GM19395 (cell line): Measurements from ENCODE around the gene SPATA33.
"Not testable (repeated sequence)": the region's sequence is repeated elsewhere in the genome, so short reads cannot be mapped to it uniquely, and the experiment has no call there.

Experiments
- ATAC-seq: cut with Tn5 transposase; IDR thresholded peaks from one replicate; pipeline ENCODE4 v1.9.1; 2021; ENCODE audit warnings: mild to moderate bottlenecking, moderate library complexity; ENCODE audit not compliant: unreplicated experiment

The SPATA33 gene

DNA sequence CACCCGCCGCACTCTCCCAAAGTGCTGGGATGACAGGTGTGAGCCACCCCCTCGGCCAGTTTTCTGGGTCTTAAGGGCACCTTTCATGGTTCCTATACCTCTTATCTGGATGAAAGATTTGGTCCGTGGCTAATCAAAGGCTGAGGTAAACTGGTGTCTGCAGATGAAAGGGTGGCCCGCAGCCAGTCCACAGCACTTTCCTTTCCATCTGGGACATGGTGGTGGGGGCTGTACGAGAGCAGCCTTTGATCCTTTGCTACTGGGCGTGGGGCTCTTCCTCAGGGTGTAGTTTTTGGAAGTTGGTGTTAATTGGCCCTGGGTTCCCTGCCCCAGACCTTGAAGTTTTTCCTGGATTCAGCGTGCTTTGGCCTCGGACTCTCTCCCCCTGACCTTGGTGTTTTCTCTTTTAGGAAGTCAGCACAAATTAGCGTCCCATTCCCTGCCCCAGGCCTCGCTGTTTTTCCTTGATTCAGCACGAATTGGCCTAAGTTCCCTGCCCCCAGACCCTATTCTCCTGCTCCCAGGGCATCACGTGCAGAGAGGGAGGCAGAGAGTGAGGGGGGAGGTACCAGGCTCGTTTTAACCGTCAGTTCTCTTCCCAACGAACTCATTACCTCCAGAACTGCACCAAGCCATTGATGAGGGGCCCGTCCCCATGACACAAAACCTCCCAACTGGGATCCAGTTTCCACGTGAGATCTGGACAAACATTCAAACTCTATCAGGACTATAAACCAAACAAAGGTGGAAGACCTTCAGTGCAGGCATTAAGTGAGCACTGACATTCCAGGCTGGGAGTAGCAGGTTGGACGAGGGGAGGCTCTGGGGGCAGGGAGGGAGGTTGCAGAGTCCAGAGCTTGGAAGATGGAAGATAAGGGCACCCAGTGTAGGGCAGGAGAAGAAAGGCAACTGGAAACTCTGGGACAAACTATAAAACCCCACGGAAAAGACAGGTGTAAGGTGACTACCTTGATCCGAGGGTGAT, 32.6 kb upstream of the SPATA33 start:
- ATAC-seq: no peak

DNA sequence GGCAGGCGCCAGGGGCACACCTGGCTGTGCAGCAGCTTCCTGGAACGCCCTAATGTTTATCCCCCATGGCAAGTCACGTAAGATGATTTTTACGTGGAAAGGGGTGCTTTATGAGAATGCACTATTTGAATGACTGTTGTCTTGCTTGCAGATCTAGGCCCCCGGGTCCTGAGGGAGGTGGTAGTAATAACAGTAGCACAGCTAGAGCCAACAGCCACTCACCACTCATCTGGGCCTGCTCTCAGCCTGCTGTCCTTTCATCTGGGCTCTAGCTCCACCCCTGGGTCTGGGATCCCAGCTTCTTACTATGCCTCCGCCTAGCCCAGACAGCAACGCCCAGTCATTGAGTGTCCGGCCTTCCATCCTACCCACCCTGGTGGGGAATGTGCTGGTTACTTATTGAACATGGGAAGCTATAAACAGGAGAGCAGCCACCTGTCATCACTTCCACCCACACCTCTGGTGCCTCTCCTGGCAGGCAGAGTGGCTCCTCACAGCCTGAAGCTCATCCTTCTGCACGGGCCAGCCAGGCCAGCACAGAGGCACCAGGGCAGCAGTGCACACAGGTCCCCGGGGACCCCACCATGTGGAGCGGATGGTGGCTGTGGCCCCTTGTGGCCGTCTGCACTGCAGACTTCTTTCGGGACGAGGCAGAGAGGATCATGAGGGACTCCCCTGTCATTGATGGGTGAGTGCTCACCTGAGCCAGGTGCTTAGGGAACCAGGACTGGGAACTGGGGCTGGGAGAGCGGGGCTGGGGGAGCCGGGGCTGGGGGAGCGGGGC, 27.6 kb upstream of the SPATA33 start:
- no peak for ATAC-seq

GRCh38 chr16:89633064-89633631, 24.5 kb upstream of the SPATA33 start:
- ATAC-seq: no peak

- not testable (repeated sequence) for ATAC-seq
Measured at GRCh38 chr16:89634463-89635385, 22.9 kb upstream of the SPATA33 start.

DNA sequence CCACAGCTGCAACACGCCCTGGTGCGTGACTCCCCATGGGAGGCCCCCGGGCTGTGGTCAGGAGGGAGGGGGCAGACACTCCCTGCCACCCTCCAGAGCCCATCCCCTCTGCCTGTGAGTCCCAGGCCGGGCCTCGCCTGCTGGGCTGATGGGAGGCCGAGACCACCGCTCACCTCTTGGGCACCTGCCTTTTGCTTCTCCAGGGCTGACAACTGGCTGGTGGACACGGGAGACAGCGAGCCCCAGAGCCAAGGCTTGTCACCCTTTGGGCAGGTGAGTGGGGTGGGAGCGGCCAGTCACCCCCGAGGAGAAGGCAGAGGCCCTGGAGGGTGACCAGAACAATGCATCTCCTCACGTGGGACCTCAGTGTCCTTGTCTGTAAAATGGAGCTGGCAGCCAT, 21.0 kb upstream of the SPATA33 start:
- ATAC-seq: no peak

DNA sequence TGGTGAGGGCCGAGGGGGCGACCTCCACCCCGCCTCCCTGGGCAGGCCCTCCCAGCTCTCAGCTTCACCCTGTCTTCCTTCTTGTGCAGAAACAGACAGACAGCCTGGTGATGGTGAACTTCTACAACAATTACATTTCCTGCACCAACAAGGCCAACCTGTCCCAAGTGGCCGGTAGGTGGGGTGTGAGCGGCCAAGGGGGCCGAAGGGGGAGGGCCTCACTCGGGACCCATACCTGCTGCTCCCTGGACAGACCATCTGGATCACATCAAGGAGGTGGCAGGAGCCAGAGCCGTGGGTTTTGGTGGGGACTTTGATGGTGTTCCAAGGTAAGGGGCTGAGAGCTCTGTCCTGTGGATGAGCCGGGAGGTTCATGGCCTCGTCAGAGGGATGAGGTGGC, 20.3 kb upstream of the SPATA33 start:
- no peak for ATAC-seq

DNA sequence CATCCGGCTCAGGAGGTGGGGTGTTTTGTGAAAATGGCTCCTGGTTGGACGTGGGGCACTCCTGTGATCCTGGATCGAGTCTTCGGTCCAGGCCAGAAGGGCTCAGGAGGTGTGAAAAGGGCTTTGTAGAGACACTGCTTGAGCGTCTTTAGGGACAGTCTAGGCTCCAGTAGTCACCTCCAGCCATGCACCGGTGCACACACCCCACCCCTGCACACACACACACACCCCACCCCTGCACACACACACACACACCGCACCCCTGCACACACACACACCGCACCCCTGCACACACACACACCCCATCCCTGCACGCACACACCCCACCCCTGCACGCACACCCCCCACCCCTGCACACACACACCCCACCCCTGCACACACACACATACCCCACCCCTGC, 19.2 kb upstream of the SPATA33 start:
- no peak for ATAC-seq

DNA sequence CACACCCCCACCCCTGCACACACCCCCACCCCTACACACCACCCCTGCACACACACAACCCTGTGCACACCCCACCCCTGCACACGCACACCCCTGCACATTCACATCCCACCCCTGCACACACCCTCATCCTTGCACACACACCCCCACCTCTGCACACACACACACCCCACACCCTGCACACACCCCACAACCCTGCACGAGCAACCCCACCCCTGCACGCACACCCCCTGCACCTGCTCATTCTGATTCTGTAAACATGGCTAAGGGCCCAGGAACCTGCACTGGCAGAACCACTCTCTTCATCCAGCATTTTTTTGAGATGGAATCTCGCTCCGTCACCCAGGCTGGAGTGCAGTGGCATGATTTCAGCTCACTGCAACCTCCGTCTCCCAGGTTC, 18.3 kb upstream of the SPATA33 start:
- ATAC-seq: no peak

GRCh38 chr16:89641458-89642119, 16.0 kb upstream of the SPATA33 start:
- no peak for ATAC-seq

DNA sequence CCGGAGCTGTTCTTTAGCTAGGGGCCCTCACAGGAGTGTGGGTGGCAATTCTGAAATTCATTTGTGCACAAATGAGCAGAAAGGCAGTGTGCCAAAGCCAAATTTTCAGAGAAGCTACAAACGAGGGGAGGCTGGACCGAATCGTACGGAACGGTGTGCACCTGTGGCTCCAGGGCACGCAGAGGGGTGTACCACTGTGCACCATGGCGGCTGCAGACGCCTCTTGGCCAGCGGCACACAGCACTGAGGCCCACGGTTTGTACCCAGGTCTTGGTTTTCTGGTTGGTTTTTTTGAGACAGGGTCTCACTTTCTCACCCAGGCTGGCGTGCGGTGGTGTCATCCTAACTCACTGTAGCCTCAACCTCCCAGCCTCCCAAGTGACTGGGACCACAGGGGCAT, 15.1 kb upstream of the SPATA33 start:
- no peak for ATAC-seq

DNA sequence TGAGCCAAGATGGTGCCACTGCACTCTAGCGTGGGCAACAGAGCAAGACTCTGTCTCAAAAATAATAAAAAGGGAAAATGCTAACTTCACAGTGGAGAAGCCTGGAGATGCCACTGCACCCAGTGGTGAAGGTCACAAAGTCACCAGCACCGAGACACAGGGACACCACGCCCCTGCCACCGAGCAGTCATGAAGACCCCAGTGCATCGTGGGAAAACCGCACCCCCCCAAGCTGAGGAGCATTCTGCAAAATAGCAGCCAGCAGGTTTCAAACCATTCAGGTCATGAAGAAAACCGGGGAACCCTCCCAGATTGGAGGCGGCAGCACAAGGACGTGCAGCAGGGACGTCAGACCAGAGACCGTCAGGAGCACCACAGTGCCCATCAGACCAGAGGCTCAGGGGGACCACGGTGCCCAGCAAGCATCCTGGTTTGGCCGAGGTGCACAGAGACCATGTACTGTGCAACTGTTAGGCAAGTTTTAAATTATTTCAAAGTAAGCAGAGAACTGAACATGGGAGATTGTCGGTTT, 13.8 kb upstream of the SPATA33 start:
- ATAC-seq: no peak

- ATAC-seq: no peak
Measured at GRCh38 chr16:89645122-89645521, 12.5 kb upstream of the SPATA33 start.

- no peak for ATAC-seq
Measured at GRCh38 chr16:89646270-89646669, 11.4 kb upstream of the SPATA33 start.

DNA sequence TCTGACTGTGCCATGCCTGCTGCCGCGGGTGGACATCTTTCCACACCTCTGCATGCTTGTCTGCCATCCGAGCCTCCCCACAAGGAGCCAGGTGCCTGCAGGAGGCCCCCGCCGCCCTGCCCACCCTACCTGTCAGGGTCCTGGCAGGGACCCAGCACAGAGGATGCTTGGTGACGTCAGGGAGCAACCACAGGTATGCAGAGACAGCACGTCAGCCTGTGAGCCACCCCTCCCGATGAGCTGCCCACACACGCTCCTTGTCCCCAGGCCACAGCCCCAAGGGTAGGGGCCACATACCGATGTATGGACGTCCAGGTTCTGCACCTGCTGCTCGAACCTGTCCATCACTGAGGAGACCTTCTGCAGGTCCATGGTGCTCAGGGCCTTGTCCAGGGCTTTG, 10.7 kb upstream of the SPATA33 start:
- no peak for ATAC-seq

- ATAC-seq: no peak
Measured at GRCh38 chr16:89651584-89651983, 6.1 kb upstream of the SPATA33 start.

DNA sequence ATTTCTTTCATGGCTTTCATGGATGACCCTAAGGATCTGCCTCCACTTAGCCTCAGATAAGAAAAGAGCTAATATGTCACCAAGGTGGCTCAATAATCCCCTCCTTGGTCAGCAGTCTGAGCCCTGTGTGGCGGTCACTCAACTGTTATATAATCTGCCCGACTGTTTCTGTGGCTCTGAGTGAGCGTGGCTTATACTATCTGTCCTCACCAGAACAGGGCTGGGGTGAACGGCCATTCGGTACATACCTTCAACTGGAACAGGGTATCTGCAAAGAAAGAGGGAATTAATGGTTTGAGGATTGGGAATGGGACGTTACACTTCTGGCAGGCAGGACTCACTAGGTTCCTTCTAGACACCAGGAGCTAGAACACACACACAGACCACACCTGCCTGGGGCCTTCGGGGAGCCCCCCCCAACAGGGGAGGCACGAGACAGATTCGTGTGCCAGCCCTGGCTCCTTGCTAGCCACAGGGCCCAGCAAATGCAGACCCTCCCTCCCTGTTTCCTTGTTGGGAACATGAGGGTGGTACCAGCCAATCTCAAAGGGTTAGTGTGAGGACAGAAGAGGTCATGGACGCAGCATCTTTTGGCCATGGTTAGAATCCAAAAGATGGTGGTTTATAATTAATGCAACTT, 3.9 kb upstream of the SPATA33 start:
- ATAC-seq: no peak

- no peak for ATAC-seq
Measured at GRCh38 chr16:89655062-89655643, 2.5 kb upstream of the SPATA33 start.

DNA sequence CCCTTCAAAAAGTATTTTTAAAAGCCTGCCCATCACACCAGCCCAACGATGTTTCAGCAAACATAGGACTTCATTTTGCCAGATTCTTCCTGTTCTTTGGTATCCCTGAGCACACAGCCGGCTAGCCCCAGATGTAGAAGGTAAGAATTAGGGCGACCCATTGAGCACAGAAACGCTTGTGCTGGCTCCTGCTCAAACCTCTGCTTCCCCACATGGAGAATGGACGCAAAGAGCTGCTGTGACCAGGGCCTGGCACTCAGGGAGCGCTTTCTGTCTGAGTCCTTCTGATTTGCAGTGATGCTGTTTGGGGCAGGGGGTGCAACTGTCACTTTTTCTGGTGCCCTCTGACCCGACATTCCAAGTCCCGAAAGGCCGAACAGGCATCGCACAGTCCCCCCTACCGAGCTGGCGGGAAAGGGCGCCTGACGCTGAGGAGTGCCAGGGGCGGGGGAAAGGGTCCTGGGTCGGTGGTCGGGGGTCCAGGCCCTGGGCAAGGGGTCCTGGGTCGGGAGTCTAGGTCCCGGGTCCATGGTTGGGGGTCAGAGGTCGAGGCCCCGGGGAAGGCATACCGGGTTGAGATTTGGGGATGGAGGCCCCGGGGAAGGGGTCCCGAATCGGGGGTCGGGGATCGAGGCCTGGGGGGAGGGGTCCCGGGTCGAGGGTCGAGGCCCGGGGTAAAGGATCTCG, 1.1 kb upstream of the SPATA33 start:
- no peak for ATAC-seq
